COLO829 (cell line): ENCODE data around the gene EBLN2.

Source experiments
- DNase-seq: peaks from one replicate; pipeline ENCODE4 v3.0.0; 2012; ENCODE audit warnings: low spot score

EBLN2 gene

DNA sequence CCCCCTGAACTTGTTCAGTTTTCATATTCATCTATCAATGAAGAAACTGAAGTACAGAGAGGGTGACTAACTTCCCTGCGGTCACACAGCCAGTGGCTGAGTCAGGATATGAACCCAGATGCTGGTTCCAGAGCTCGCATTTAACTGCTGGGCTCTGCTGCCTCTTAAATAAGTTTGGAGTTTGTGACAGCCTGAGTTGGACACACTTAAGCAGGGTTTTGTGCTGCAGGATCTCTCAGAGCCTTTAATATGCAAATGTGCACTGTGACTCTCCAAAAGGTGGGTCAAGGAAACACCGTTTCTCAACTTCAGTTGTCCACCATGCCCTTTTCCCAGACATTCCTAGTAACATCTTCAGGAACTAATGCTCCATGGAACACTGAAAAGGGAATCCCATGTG, 45.8 kb downstream of the EBLN2 start:
- DNase-seq = no peak

- no peak for DNase-seq
Measured at GRCh38 chr3:73107676-73108187, 46.3 kb downstream of the EBLN2 start.

DNA sequence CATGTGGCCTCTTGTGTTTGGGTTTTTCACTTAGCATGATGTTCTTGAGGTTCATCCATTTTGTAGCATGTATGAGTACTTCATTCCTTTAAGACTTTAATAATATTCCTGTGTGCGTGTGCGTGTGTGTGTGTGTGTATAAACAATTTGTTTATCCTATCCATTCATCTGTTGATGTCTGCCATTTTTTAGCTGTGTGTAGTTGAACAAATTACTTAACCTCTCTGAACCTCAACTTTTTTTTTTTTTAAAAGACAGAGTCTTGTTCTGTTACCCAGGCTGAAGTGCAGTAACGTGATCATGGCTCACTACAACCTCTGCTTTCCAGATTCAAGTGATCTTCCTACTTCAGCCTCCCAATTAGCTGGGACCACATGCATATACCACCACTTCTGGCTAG, 47.3 kb downstream of the EBLN2 start:
- DNase-seq = no peak

DNA sequence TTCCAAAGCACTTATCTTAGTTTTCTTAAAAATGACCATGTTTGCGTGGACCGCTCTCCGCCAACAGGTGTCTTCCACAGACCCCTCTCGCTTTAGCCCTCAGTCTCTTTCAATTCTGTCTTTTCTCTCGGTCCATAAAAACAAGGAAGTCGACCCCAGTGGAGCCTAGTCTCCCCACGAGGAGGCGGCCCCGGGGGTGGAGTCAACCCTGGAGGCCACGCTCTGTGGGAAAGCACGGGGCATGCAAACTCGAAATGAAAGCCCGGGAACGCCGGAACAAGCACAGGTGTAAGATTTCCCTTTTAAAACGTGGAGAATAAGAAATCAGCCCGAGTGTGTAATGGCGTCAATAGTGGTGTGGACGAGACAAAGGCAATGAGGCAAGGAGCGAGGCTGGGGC, 49.1 kb downstream of the EBLN2 start:
- no peak for DNase-seq
